GM21528 (cell line): ENCODE data around the gene UTP15.
A peak's percentile ranks its signal among the peaks of the same experiment; 100 is the strongest.

ENCODE experiments used
- ATAC-seq: cut with Tn5 transposase; IDR thresholded peaks from one replicate; pipeline ENCODE4 v1.9.1; 2021; ENCODE audit warnings: mild to moderate bottlenecking, moderate library complexity; ENCODE audit not compliant: unreplicated experiment, low FRiP score

UTP15 gene, protein sequence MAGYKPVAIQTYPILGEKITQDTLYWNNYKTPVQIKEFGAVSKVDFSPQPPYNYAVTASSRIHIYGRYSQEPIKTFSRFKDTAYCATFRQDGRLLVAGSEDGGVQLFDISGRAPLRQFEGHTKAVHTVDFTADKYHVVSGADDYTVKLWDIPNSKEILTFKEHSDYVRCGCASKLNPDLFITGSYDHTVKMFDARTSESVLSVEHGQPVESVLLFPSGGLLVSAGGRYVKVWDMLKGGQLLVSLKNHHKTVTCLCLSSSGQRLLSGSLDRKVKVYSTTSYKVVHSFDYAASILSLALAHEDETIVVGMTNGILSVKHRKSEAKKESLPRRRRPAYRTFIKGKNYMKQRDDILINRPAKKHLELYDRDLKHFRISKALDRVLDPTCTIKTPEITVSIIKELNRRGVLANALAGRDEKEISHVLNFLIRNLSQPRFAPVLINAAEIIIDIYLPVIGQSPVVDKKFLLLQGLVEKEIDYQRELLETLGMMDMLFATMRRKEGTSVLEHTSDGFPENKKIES

DNA sequence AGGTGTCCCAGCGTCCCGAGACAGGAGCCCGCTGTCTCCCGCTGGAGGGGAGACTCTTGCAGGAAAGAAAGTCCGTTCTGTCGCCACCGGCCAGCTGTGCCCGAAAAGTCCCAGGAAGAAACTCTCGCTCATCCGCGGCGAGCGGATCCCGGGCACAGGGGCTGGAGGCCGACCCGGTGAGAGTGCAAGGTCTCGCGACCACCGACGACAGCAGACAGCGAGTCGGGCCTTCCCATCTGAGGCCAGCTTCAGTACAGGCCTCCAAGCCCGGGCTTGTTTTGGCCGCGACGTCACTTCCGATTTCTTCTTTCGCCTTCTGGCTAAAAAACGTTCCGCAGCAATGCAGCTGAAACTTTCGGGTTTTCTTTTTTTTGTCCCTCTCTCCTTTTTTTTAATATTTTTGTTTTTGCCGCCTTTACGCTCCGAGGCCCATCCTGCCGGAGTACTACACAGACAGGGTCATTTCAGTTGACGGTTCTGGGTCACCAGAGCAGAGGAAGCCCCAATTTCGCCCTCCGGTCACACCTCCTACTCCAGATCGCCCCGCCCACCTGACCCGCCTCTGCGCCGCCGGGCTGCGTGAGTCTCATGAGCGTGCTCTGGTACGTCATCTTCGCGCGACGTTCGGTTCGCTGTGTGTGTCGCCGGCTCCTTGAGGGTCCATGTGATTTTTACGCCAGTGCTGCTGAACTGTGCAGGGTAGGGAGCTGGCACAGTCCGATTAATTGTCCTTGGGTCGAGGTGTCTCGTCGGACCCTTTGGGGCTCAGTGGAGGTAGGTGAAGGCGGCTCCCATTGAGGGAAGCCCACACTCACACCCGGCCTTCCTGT is at the start of gene UTP15, which contains the start of gene ANKRA2:
TSS of gene UTP15 (plus strand) at position 605 of the 830 bp plus-strand sequence. CDS start 1,602 bp downstream, outside the sequence.
TSS of gene ANKRA2 (minus strand) at position 501 of the 830 bp plus-strand sequence. CDS start 2,758 bp downstream, outside the sequence.
- peak; percentile 98 for ATAC-seq

DNA sequence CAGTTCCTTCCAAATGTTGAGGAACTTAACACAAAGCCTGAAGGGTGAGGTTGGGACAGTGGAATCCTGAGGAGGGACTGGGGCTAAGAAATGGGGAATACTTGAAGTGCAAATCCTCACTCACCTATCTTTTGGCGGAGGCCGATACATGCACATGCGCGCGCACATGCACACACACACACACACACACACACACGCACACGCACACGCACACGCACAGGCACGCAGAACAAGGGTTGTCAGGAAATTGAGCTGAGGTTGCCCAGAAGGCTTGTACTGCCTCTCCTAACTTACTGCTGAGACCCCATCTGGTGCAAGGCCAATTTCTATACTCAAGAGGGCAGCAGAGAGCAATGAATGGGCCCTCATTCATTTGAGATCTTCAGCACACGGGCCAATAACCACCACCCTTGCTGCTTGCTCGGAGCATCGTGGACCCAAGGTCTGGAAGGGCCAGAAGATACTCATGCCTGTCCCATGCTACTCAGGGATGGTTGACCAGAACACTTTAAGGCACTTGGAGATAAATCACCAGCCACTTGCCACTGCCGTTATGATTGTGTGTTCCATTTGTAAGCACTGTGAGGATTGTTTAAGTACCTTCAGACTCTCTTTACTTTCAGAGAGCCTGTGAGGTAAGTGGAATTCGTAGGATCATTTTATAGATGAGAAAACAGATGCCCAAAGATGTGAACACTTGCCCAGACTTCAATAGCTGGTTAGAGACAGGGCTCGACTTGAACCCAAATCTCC is 45.8 kb upstream of the UTP15 start:
- peak; percentile 95 for ATAC-seq

DNA sequence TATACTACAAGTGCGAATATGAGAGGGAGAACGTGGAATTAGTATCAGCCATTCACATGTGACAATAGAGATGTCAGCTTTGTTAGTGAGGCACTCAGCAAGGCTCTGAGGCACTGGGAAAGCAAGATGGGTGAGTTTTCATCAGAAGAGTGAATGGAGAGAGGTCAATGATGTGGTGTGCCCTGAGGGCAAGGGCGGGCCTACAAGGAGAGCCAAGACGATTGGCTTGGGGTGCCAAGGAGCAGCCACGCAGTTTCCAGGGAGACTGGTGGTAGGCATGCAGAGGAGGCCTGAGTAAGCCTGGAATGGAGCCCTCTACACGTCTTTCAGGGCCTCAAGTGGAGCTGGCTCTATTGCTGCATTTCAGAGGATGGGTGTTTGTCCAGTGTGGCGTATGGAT is 42.6 kb upstream of the UTP15 start:
- no peak for ATAC-seq

DNA sequence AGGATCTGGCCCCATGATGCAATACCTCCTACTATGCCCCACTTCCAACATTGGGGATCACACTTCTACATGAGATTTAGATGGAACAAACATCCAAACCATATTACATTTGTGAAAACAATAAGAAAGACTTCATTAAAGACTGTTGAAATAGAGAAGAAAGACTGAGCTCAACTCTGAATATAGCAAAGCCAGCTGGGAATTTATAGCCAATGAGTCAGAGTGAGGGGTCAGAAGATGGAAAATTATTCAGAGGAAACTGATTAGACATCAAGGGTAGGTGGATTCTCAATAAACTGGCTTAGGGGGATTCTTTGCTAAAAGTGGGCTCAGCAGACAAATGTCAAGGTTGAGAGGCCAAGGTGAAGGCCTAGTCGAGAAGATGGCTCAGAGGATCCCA is 41.7 kb upstream of the UTP15 start:
- no peak for ATAC-seq

DNA sequence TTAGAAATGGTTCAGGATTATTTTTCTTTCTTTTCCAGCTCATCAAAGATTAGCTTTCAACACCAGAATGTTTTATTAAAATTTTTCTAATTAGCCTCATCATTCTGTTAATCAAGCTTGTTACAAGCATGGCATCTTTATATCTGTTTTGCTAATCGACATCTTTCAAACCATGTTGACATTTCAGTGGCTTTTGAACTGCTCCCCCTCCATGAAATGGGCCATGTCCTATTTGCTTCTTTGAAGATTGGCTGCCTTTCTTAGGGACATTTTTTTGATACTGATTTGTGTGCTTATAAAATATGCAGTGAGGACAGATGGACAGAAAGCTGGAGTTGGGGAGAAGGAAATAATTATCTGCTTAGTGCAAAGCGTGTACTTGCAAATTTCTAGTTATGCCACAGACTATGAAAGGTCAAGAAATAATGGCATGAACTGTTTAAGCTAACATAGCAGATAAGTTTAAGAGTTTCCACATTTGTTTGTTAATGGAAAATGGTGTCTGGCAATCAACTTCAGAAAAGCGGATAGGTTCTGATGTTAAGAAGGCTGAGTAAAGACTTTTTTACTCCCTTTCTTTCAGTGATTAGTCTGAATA is 39.8 kb upstream of the UTP15 start:
- ATAC-seq = no peak

DNA sequence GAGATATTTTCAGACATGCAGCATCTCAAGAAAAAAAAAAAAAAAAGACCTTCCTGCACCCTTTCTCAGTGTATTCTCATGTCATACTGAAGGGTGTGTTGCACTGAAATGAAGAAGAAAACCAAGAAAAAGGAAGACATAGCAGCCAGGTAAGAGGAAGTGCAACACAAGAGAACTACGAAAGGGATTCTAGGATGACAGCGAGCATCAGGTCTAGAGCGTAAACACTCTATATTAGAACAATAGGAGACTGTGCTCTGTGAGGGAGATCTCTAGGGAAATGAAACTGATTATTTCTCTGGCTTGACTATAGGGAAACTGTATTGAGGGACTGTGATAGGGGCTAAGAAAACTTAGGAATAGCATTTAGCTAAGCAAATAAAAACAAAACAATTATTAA is 37.3 kb upstream of the UTP15 start:
- ATAC-seq = no peak

DNA sequence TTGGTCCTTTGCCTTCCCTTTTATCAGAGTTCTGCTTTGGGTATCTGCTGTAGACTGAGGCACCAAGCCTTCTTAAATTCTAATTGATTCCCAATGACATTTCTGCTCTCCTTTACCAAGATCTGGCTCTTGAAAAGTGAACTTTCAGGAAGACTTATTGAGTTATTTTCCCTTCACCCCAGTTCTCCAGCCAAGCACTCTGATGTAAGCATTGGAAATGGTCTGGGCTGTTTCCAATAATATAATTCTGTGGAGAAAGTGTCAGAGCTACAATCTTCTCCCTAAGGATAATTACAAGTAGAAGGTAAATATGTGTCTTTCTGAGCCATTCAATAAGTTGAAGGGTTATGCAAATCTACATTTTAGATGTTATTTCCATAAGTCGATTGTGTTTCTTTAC is 36.5 kb upstream of the UTP15 start:
- no peak for ATAC-seq

DNA sequence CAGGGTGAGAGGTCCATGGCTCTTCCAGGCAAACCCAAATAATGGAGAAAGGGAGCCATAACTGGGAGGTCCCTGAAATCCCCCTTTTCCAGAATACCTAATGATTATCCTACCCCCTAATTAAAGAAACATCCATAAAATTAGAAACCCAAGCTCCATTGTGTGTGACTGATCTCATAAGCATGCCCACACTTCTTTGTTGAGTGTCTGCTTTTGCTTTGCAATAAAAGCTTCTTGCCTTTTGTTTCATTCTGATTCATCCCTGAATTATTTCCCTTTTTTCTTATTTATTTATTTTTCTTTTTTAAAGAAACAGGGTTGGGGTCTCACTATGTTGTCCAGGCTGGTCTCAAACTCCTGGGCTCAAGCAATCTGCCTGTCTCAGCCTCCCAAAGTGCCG is 34.2 kb upstream of the UTP15 start:
- ATAC-seq = no peak

DNA sequence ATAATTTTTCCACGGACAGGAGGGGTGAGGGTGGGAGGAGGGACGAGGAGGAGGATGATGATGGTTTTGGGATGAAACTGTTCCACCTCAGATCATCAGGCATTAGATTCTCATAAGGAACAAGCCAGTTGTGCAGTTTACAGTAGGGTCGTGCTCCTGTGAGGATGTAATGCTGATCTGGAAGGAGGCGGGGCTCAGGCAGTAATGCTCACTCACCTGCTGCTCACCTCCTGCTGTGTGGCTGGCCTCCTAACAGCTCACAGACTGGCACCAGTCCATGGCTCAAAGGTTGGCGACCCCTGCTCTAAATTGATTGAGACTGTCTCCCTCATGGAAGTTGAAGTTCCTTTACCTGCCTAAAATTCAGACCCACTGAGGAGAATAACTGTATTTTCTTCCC is 33.3 kb upstream of the UTP15 start:
- no peak for ATAC-seq

DNA sequence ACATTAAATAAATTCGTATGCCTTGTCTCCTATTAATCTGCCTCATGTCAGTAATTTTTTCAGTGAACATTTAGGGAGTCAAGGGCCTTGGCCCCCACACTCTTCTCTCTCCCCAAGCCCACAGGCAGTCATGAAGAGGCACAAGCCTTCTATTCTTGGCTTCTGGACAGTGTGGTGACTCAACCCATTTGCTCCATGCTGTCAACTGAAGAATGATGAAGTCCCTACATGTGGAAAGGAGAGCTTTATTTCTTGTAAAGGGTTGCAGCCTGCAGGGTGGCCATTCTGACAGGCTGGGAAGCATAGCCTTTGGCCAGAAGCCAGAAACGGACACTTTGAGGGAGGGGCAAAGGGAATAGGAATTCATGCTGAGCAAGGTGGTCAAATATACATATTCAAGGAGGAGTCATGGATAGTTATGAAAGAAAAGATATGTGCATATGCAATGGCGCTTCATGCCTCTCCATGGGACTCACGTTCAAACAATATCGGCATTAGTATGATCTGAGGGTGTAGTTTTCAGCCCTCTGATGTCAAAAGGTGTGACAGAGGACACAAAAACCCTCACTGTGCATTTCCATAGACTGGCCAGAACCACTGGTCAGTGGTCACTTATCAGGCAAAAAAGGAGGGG is 31.4 kb upstream of the UTP15 start:
- no peak for ATAC-seq

DNA sequence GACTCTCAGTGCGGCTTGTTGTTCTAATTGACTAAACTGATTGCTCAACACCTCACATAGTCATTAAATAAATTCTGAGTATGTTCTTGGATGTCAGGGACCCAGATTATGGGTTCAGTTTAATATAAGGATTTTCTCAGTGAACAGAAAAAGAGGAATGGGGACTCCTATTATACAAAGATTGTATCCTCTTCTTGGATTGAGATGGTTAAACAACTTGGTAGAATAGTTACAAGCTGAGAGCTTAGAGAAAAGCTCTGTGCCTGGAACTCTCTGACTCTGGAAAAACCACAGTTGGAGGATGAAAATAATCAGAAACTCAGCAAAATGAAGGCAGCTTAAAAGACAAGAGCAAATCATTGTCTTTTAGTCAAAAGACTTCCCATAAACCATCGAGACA is 30.6 kb upstream of the UTP15 start:
- no peak for ATAC-seq

DNA sequence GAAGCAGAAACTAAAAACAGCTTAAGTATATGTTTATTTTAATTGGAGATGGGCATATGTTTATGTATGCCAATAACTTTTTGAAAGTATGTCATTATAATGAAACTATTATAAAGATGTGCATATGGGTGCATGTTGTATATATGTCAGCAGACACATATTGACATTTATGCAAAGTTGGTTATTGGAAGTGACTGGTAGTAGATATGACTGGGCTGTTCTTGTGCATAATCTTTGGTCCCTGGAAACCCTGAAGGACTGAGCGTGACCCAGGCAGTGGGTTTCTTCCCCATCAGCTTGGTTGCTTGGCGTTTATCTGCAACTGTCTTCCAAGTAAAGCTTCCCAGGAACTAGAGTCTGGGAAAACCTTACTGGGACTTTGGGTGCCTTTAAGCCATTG is 25.8 kb upstream of the UTP15 start:
- ATAC-seq = no peak

DNA sequence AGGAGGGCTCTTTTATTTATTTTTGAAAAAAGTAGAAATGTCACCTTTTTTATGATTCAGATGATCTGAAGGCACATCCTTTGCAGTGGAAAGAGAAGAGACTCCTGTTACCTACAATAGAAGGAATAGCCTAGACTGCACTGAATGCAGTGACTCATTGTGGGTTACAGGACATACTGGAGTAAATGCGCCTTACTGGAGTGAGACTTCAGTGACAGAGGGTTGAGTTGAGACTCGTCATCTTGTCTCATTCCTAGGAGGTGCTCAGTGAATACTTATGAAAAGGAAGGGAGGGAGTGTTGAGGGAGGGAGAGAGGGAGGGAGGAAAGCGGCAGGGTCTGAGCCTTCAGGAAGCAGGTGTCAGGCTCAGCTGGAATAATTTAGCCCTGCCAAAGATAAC is 25.4 kb upstream of the UTP15 start:
- no peak for ATAC-seq

DNA sequence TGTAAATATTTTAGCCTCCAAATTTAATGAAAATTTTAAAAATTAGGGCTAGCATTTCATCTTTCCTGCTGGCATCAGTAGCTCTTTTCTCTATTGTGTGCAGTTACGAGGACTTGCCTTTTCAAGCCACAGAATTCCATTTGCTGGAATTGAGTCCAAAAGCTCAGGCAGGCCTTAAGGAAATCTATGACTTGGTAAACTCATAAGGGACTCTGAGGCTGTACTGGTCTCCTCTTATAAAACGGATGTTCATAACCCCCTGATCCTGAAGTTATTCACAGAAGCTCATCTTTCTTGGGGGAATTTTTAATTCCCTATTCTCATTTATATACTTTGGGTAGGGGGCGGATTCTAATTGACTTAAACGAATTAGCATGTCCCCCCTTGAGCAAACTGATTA is 23.5 kb upstream of the UTP15 start:
- ATAC-seq = no peak

DNA sequence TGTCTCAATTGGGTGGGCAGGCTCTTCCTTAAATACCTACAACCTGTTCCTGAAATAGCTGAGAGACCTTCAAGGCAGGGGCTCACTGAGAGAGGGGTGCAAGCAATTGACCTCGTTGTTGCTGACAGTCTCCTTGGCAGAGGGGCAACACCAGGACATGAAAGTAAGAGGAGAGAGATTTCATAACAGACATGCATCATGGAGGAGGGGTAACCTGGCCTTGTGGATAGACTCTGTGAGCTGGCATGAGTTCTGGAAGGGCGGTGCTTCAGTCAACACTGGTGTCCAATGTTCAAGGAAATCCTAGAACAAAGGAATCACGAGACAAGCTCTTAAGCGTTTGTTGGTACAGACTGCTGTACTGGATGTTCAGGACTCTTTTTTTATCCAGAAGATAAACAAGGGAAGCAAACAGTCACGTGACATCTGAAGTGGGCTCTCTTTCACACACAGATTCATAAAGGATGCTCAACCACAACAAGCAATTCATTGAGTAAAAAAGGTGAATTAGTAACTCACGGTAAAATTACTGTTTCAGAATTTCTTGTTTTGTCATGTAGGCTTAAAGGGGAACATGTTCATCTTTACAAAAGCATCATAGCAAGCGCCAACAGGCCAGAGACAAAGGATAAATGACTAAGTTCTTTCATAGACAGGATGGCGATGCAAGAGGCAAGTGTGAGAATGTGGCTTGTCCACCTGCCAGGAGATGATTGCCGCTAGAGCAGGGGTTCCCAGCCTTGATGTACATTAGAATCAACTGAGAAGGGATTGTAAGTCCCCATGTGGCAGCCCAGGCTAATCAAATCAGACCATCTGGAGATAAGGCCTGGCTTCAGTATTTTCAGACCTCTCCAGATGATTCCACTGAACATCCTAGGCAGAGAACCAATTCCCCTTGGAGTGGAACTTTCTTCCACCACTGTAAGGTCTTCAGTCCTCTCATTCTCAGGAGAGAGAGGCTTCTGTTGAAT is 20.8 kb upstream of the UTP15 start:
- ATAC-seq = no peak

DNA sequence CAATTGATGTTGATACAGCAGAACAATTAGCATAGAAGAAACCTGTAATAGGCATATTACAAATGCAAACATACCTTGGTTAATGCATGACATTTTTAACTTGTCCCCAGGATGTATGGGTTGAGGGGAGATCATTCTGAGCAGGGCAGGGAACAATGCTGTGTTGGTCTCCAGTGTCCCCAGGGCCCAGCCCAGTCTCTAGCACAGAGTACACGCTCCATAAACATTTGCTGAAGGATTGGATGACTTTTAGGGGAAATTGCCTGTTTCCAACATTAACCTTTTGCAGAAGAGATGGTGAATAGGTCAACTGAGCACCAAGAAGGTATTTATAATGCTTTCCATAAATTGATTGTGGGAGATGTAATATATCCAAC is 20.2 kb upstream of the UTP15 start:
- no peak for ATAC-seq

DNA sequence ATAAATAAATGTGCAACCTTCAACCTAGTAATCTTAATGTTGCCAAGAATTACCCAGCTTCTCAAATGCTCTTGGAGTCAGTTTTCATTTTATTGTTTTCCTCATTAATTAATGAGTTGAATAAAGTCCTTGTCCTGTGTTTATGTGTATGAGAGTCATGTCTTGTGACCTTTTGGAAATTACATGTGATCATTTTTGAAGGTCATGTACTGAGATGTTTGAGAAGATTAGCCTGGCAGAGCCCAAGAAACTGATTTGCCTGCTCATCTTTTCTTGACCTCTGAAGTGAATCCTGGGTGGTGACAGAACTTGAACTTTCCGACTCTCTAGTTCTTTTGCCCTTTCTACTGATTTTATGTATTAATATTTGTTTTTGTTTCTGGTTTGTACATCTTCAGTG is 15.5 kb upstream of the UTP15 start:
- ATAC-seq = no peak

DNA sequence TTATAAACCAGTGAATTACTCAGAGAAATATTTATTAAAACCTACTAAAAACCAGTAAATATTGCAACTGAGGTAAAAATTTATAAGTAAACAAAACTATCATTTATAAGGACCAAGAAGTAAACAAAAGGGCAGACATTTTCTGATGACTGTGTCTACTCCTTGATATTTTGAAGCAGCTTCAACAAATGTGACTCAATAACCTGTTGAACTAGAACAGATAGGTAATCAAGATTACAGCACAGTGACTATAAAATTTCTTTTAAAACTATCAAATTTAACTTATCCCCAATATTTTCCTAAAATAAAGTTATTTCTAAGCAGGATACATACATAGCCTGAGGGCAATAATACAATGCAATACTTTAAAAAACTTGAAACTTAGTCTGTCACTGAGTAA is 12.9 kb upstream of the UTP15 start:
- no peak for ATAC-seq

DNA sequence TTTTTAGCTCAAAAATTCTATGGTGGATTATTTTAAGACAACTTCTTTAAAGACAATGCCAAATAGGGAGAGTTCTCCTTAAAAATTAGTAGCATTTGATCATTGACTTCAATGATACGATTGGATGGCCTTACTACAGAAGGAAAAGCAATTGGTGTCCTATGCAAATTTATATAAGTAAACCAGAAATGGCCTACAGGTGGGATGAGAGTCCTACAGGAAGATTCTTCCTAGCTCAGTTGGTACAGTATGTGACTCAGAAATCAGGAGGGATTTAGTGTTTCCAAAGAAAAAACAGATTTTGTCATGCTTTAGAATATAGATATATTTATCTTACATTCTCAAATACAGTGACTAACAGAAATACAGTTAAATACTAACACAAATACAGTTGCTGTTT is 6.6 kb upstream of the UTP15 start:
- ATAC-seq = no peak
